ENCODE data around the gene SPRED3. TPM values are rescaled to one million over a fixed set of nuclear protein-coding genes. Genes with fewer than 3 reads are reported as not detected.
"Not testable (repeated sequence)": the region's sequence is repeated elsewhere in the genome, so short reads cannot be mapped to it uniquely, and the experiment has no call there.

SPRED3 gene
- total RNA-seq, 1 donor from 2014 or later: 0.62 TPM

- intact Hi-C loops (cut with DNase I): no loop called here
- peaks cover 43% of the 10 kb centered on the region for H3K27me3 ChIP-seq (ENCODE audit: low read depth)
- H3K27ac ChIP-seq: no peak overlapping the region
- peaks cover 20% of the 10 kb centered on the region for H3K4me1 ChIP-seq
- no peaks in the 10 kb centered on the region for H3K9me3 ChIP-seq
- no peaks in the 10 kb centered on the region for H3K36me3 ChIP-seq
- ATAC-seq (peak in 1 of 2 donors; percentile 3), DNase-seq (no peak)
- peak overlapping the region; percentile 81 for H3K4me3 ChIP-seq
- no peak for TF ChIP-seq CTCF (IDR thresholded peaks at IDR 0.05)
These were observed 27.5 kb upstream of the SPRED3 start for GRCh38 chr19:38360839-38361631.

GRCh38 chr19:38361633-38362075 is 26.8 kb upstream of the SPRED3 start:
- Histone ChIP-seq H3K27me3 (ENCODE audit: low read depth) (peaks cover 38% of the 10 kb centered on the region), H3K27ac (no peak overlapping the region)
- peak; percentile 91 to 94 for ATAC-seq

GRCh38 chr19:38362076-38362945 is 26.2 kb upstream of the SPRED3 start:
- peak overlapping the region; percentile 19 for H3K27ac ChIP-seq
- intact Hi-C loops (cut with DNase I): no loop called here
- peak; percentile 93 for ATAC-seq

More at GRCh38 chr19:38361633-38362075, 26.8 kb upstream of the SPRED3 start:
- Histone ChIP-seq H3K4me1 (peaks cover 20% of the 10 kb centered on the region), H3K4me3 (peak overlapping the region; percentile 81), H3K36me3 (no peaks in the 10 kb centered on the region), H3K9me3 (no peaks in the 10 kb centered on the region)
- intact Hi-C loops (cut with DNase I): no loop called here
- peak; percentile 87 for DNase-seq
- TF ChIP-seq CTCF (IDR thresholded peaks at IDR 0.05): no peak

GRCh38 chr19:38362946-38363688 is 25.4 kb upstream of the SPRED3 start:
- ATAC-seq; intact Hi-C loops (cut with DNase I); H3K36me3 ChIP-seq; H3K9me3 ChIP-seq; DNase-seq: not testable (repeated sequence)
- Histone ChIP-seq H3K27me3 (ENCODE audit: low read depth) (peaks cover 35% of the 10 kb centered on the region), H3K4me1 (peaks cover 20% of the 10 kb centered on the region), H3K4me3 (peak overlapping the region; percentile 81), H3K27ac (peak overlapping the region; percentile 19)

More at GRCh38 chr19:38362076-38362945, 26.2 kb upstream of the SPRED3 start:
- DNase-seq: peak; percentile 95
- Histone ChIP-seq H3K4me1 (peaks cover 20% of the 10 kb centered on the region), H3K27me3 (ENCODE audit: low read depth) (peaks cover 36% of the 10 kb centered on the region), H3K4me3 (peak overlapping the region; percentile 81), H3K36me3 (no peaks in the 10 kb centered on the region), H3K9me3 (no peaks in the 10 kb centered on the region)
- no peak for TF ChIP-seq CTCF (IDR thresholded peaks at IDR 0.05)

- intact Hi-C loops (cut with DNase I): no loop called here
- no peak overlapping the region for H3K27ac ChIP-seq
- H3K9me3 ChIP-seq: no peaks in the 10 kb centered on the region
- no peak overlapping the region for H3K4me3 ChIP-seq
- ATAC-seq: no peak
- no peak for TF ChIP-seq CTCF (IDR thresholded peaks at IDR 0.05)
- peaks cover 4% of the 10 kb centered on the region for H3K27me3 ChIP-seq (ENCODE audit: low read depth)
- DNase-seq: no peak
- peaks cover 12% of the 10 kb centered on the region for H3K4me1 ChIP-seq
- no peaks in the 10 kb centered on the region for H3K36me3 ChIP-seq
These were observed 21.5 kb upstream of the SPRED3 start for GRCh38 chr19:38367041-38367440.
